H54 (cell line): Measurements from ENCODE around the gene C1orf35.
"Not testable (repeated sequence)": the region's sequence is repeated elsewhere in the genome, so short reads cannot be mapped to it uniquely, and the experiment has no call there.

Source experiments
- DNase-seq: peaks from one replicate; pipeline ENCODE4 v3.0.0; 2011; ENCODE audit warnings: low spot score, mixed read lengths; ENCODE audit not compliant: insufficient read length
- FAIRE-seq: peaks from 3 replicates; lab custom pipeline; 2011; peaks lifted over from hg19 to GRCh38; lab: Jason Lieb, UNC
- POLR2A ChIP-seq: IDR thresholded peaks from 2 replicates; pipeline ENCODE4 v1.6.1; 2011; ENCODE audit warnings: low read depth, mild to moderate bottlenecking, low read length

The C1orf35 gene

GRCh38 chr1:228136901-228137300, 33.8 kb upstream of the C1orf35 start:
- TF ChIP-seq POLR2A = no peak
- DNase-seq (no peak), FAIRE-seq (no peak)

- TF ChIP-seq POLR2A = no peak
- DNase-seq (no peak), FAIRE-seq (no peak)
These were observed 31.5 kb upstream of the C1orf35 start for GRCh38 chr1:228134591-228134990.

GRCh38 chr1:228131766-228132165, 28.6 kb upstream of the C1orf35 start:
- no peak for DNase-seq
- TF ChIP-seq POLR2A = no peak
- no peak for FAIRE-seq

GRCh38 chr1:228125185-228125584, 22.1 kb upstream of the C1orf35 start:
- no peak for TF ChIP-seq POLR2A
- no peak for FAIRE-seq
- DNase-seq = no peak

GRCh38 chr1:228123505-228123904, 20.4 kb upstream of the C1orf35 start:
- TF ChIP-seq POLR2A = no peak
- DNase-seq = no peak
- no peak for FAIRE-seq

- FAIRE-seq (no peak), DNase-seq (no peak)
- TF ChIP-seq POLR2A = no peak
These were observed 19.9 kb upstream of the C1orf35 start for GRCh38 chr1:228122921-228123441.

GRCh38 chr1:228120857-228121489, 17.8 kb upstream of the C1orf35 start:
- FAIRE-seq (no peak), DNase-seq (no peak)
- TF ChIP-seq POLR2A = no peak

GRCh38 chr1:228120351-228120750, 17.2 kb upstream of the C1orf35 start:
- FAIRE-seq (no peak), DNase-seq (no peak)
- TF ChIP-seq POLR2A = no peak

GRCh38 chr1:228118040-228118439, 14.9 kb upstream of the C1orf35 start:
- DNase-seq = no peak
- FAIRE-seq = no peak
- no peak for TF ChIP-seq POLR2A

- no peak for DNase-seq
- FAIRE-seq = no peak
- no peak for TF ChIP-seq POLR2A
These were observed 14.2 kb upstream of the C1orf35 start for GRCh38 chr1:228117335-228117734.

GRCh38 chr1:228114827-228115226, 11.7 kb upstream of the C1orf35 start:
- TF ChIP-seq POLR2A = no peak
- no peak for FAIRE-seq
- DNase-seq = no peak

GRCh38 chr1:228112617-228113016, 9.5 kb upstream of the C1orf35 start:
- no peak for FAIRE-seq
- no peak for DNase-seq
- TF ChIP-seq POLR2A = no peak

GRCh38 chr1:228112167-228112566, 9.0 kb upstream of the C1orf35 start:
- TF ChIP-seq POLR2A = no peak
- DNase-seq = no peak
- FAIRE-seq = no peak

- DNase-seq, FAIRE-seq: not testable (repeated sequence)
These were observed 8.2 kb upstream of the C1orf35 start for GRCh38 chr1:228111315-228111714.

- DNase-seq (no peak), FAIRE-seq (no peak)
- TF ChIP-seq POLR2A = no peak
These were observed 7.4 kb upstream of the C1orf35 start for GRCh38 chr1:228110556-228110955.
